Large intestine (tissue), 3 donors: ENCODE measurements around the gene PTCD3. TPM values are rescaled to one million over a fixed set of nuclear protein-coding genes. Genes with fewer than 3 reads are reported as not detected.

Source experiments
- DNase-seq, 2 donors: peaks; one replicate each; pipeline versions ENCODE4 v3.0.0 to v3.0.0-alpha.2; 2013
- H3K27ac ChIP-seq: one replicate; pipeline ENCODE4 v1.5.1; 2013; ENCODE audit warnings: low read length
- H3K27me3 ChIP-seq: 2 replicates; pipeline ENCODE4 v1.6.1; 2013; ENCODE audit warnings: low read length; ENCODE audit not compliant: control insufficient read depth, insufficient read depth
- H3K36me3 ChIP-seq: 2 replicates; pipeline ENCODE4 v1.6.1; 2013; ENCODE audit warnings: low read length; ENCODE audit not compliant: control insufficient read depth, insufficient read depth
- H3K4me1 ChIP-seq: one replicate; pipeline ENCODE4 v1.6.1; 2013; ENCODE audit warnings: low read length; ENCODE audit not compliant: control insufficient read depth, insufficient read depth
- H3K4me3 ChIP-seq: one replicate; pipeline ENCODE4 v1.5.1; 2013; ENCODE audit warnings: low read length
- H3K9me3 ChIP-seq: one replicate; pipeline ENCODE4 v1.6.1; 2013; ENCODE audit warnings: mild to moderate bottlenecking, low read depth, low read length, moderate library complexity; ENCODE audit not compliant: control insufficient read depth
- WGBS: methylation state at CpG from one replicate; pipeline ENCODE4 v1.1.5; 2013; ENCODE audit warnings: low lambda C conversion rate; ENCODE audit not compliant: insufficient coverage; 5-methylcytosine and 5-hydroxymethylcytosine counted together
- polyA plus RNA-seq: library from polyadenylated mRNA; unstranded; fragments of 120-200 nt; gene quantifications from one replicate; pipeline ENCODE4 v1.2.1, GENCODE V29; 2013

PTCD3 gene
- polyA plus RNA-seq, 1 donor, result 110 TPM

GRCh38 chr2:86172610-86173009 lies 66.6 kb downstream of the PTCD3 start:
- Histone ChIP-seq H3K4me1 (no peaks in the 10 kb centered on the region), H3K27ac (no peak overlapping the region), H3K36me3 (peaks cover 36% of the 10 kb centered on the region), H3K9me3 (no peaks in the 10 kb centered on the region), H3K4me3 (no peak overlapping the region), H3K27me3 (no peaks in the 10 kb centered on the region)
- no peak for DNase-seq
- 95% methylated on average over 2 of the region's 2 CpGs for WGBS

GRCh38 chr2:86174445-86174844 lies 68.4 kb downstream of the PTCD3 start:
- H3K4me1 ChIP-seq, result no peaks in the 10 kb centered on the region
- H3K36me3 ChIP-seq, result peaks cover 43% of the 10 kb centered on the region
- 84% methylated on average over 2 of the region's 2 CpGs for whole genome bisulfite sequencing
- H3K4me3 ChIP-seq, result no peak overlapping the region
- no peaks in the 10 kb centered on the region for H3K27me3 ChIP-seq
- DNase-seq, result no peak
- no peak overlapping the region for H3K27ac ChIP-seq
- no peaks in the 10 kb centered on the region for H3K9me3 ChIP-seq

- Histone ChIP-seq H3K9me3 (no peaks in the 10 kb centered on the region), H3K27me3 (no peaks in the 10 kb centered on the region), H3K36me3 (peaks cover 38% of the 10 kb centered on the region), H3K4me3 (no peak overlapping the region), H3K27ac (no peak overlapping the region), H3K4me1 (no peaks in the 10 kb centered on the region)
- no peak for DNase-seq
- WGBS, result no CpG with 5 or more reads among the region's 1 CpG
Measured at GRCh38 chr2:86175828-86176227, 69.8 kb downstream of the PTCD3 start.

- no peak overlapping the region for H3K4me3 ChIP-seq
- H3K27me3 ChIP-seq, result no peaks in the 10 kb centered on the region
- H3K27ac ChIP-seq, result no peak overlapping the region
- no peak for DNase-seq
- peaks cover 42% of the 10 kb centered on the region for H3K36me3 ChIP-seq
- H3K4me1 ChIP-seq, result no peaks in the 10 kb centered on the region
- H3K9me3 ChIP-seq, result no peaks in the 10 kb centered on the region
Measured at GRCh38 chr2:86176597-86176996, 70.6 kb downstream of the PTCD3 start.

- H3K36me3 ChIP-seq, result peaks cover 11% of the 10 kb centered on the region
- WGBS, result no CpG with 5 or more reads among the region's 1 CpG
- H3K9me3 ChIP-seq, result no peaks in the 10 kb centered on the region
- no peaks in the 10 kb centered on the region for H3K4me1 ChIP-seq
- no peak overlapping the region for H3K4me3 ChIP-seq
- DNase-seq, result no peak
- no peak overlapping the region for H3K27ac ChIP-seq
- H3K27me3 ChIP-seq, result no peaks in the 10 kb centered on the region
Measured at GRCh38 chr2:86185517-86186212, 79.6 kb downstream of the PTCD3 start.

DNA sequence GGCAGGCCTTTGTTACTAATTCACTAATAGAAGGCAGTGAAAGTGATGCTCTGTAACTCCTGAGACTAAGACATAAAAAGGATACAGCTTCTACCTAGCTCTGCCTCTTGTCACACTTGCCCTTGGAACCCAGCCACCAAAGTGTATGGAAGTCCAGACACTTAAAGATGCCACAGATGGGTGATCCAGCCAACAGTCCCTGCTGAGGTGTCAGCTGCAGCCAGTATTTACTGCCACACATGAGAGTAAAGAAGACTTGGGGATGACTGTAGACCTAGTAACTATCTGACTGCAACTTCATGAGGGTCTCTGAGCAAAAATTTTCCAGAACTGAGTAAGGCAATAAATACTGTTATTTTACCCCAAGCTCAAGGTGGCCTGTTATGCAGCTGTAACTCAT lies 80.4 kb downstream of the PTCD3 start:
- Histone ChIP-seq H3K27ac (no peak overlapping the region), H3K4me3 (no peak overlapping the region), H3K4me1 (no peaks in the 10 kb centered on the region), H3K9me3 (no peaks in the 10 kb centered on the region), H3K36me3 (peaks cover 7% of the 10 kb centered on the region), H3K27me3 (no peaks in the 10 kb centered on the region)
- no peak for DNase-seq

GRCh38 chr2:86189782-86190416 lies 83.9 kb downstream of the PTCD3 start:
- Histone ChIP-seq H3K27me3 (no peaks in the 10 kb centered on the region), H3K36me3 (peaks cover 7% of the 10 kb centered on the region), H3K4me3 (no peak overlapping the region), H3K9me3 (no peaks in the 10 kb centered on the region), H3K4me1 (peaks cover 10% of the 10 kb centered on the region), H3K27ac (no peak overlapping the region)
- 96% methylated on average over 5 of the region's 7 CpGs for WGBS
- no peak for DNase-seq

Other genes starting within 250 kb of the PTCD3 start
- gene ST3GAL5, start 217.2 kb upstream of the PTCD3 start, polyA plus RNA-seq, result 10.0 TPM
- 13.6 TPM for gene POLR1A, start 349 bp upstream of the PTCD3 start, polyA plus RNA-seq
- gene IMMT, start 89.2 kb downstream of the PTCD3 start, polyA plus RNA-seq, result 78.9 TPM
- gene MRPL35, start 93.2 kb downstream of the PTCD3 start, polyA plus RNA-seq, result 46.6 TPM
- gene REEP1, start 231.4 kb downstream of the PTCD3 start, polyA plus RNA-seq, result 36.9 TPM